Pancreas (tissue), 10 donors: ENCODE results near the gene TIPARP. TPM values are rescaled to one million over a fixed set of nuclear protein-coding genes. Genes with fewer than 3 reads are reported as not detected.

ENCODE experiments used
- ATAC-seq, 4 donors: fragments of 200-7000 bp; cut with Tn5 transposase; one replicate each; pipeline versions ENCODE4 v1.8.0 to v1.9.1; 2020; ENCODE audit warnings: mild to moderate bottlenecking in 4 of 4, moderate library complexity in 4 of 4
- DNase-seq, 6 donors: peaks; one replicate each; pipeline ENCODE4 v3.0.0-alpha.2; 2020
- FAIRE-seq: peaks from 2 replicates; lab custom pipeline; 2012; peaks lifted over from hg19 to GRCh38; lab: Jason Lieb, UNC
- H3K27ac ChIP-seq, 4 donors: fragments of 200-600 bp; sonication (generic); 1 replicate in 3 of 4; 2 replicates in 1 of 4; pipeline versions ENCODE4 v1.5.0 to v1.8.0; 2020
- H3K27me3 ChIP-seq, 4 donors: fragments of 200-600 bp; one replicate each; pipeline ENCODE4 v1.8.0; 2021
- H3K36me3 ChIP-seq, 3 donors: fragments of 200-600 bp; sonication (generic) in 1 of 3; one replicate each; pipeline versions ENCODE4 v1.5.0 to v1.8.0; 2020 to 2021
- H3K4me1 ChIP-seq, 3 donors: fragments of 200-600 bp; one replicate each; pipeline ENCODE4 v1.8.0; 2021
- H3K4me3 ChIP-seq, 4 donors: fragments of 200-600 bp; sonication (generic) in 2 of 4; one replicate each; pipeline versions ENCODE4 v1.5.0 to v1.8.0; 2020 to 2021
- H3K9me3 ChIP-seq, 4 donors: fragments of 200-600 bp; one replicate each; pipeline ENCODE4 v1.8.0; 2021
- CTCF ChIP-seq, 4 donors: fragments of 200-600 bp; sonication (generic) in 3 of 4; IDR thresholded peaks; one replicate each; pipeline versions ENCODE4 v1.5.0 to v1.8.0; 2021; ENCODE audit warnings: antibody characterized with exemption in 4 of 4
- WGBS, 2 donors: extraction: QIAGEN DNeasy Blood & Tissue Kit; methylation state at CpG; one replicate each; pipeline ENCODE4 v1.1.7; 2013; 5-methylcytosine and 5-hydroxymethylcytosine counted together
- intact Hi-C, 3 donors: fragments of 100-400 bp; cut with DNase I; formaldehyde crosslinking; loops; one replicate each; pipeline versions ENCODE4 v1.11.1 to v1.14.2; 2022
- polyA plus RNA-seq, 2 donors: library from polyadenylated mRNA; stranded (reverse); fragments of 200-250 nt; gene quantifications; one replicate each; pipeline ENCODE4 v1.2.3, GENCODE V29; 2013
- total RNA-seq, 6 donors: library from RNA; stranded (reverse); fragmentation: NEBNext Ultra II Directional in 4 of 6; extraction: Animal tissue kit (Norgen Biotek cat#: 25700) in 4 of 6; gene quantifications; one replicate each; pipeline versions ENCODE4 v1.2.1 to v1.2.4, GENCODE V29; 2021 to 2023
- donor health status: healthy with polysubstance abuse.
- donor health status: DM: no; HTN: no; CAD: no; lungs with moderate emphysema.
- donor health status: DM: no; HTN: no; CAD: no.
- donor health status: control.
- donor health status: control.
- donor health status: Bipolar disorder and iron deficiency.
- donor health status: DM: yes; HTN: yes; CAD: no.
- donor health status: DM: no; HTN: no; CAD: no.
- donor health status: DM: no; HTN: no; CAD: no.
- donor health status: DM: yes; HTN: yes; CAD: no.

The TIPARP gene
- total and polyA plus RNA-seq, 8 donors = 6.0 to 15.0 (median 10.1) TPM

- TF ChIP-seq CTCF (IDR thresholded peaks at IDR 0.05) = no peak
- intact Hi-C loops = no loop called here
- no peak overlapping the region for H3K27ac ChIP-seq
- peaks cover 18 to 36% (median 26%) of the 10 kb centered on the region in 3 donors for H3K4me1 ChIP-seq
- peaks cover 0 to 27% (median 5%) of the 10 kb centered on the region in 3 donors for H3K36me3 ChIP-seq
- no peak overlapping the region for H3K4me3 ChIP-seq
- 79 to 87% methylated on average over 1 of the region's 1 CpG for WGBS, 2 donors
- H3K9me3 ChIP-seq = no peaks in the 10 kb centered on the region
- no peaks in the 10 kb centered on the region for H3K27me3 ChIP-seq
- DNase-seq = no peak
- FAIRE-seq = no peak
- ATAC-seq = peak in 1 of 4 donors; percentile 43
Measured at GRCh38 chr3:156691920-156692319, 17.5 kb downstream of the TIPARP start.

GRCh38 chr3:156693166-156693565, 18.8 kb downstream of the TIPARP start:
- intact Hi-C loops = no loop called here
- Histone ChIP-seq H3K27me3 (no peaks in the 10 kb centered on the region), H3K4me1 (peaks cover 16 to 27% (median 22%) of the 10 kb centered on the region in 3 donors), H3K4me3 (no peak overlapping the region), H3K36me3 (peaks cover 0 to 28% (median 5%) of the 10 kb centered on the region in 3 donors), H3K27ac (no peak overlapping the region), H3K9me3 (no peaks in the 10 kb centered on the region)
- ATAC-seq = no peak
- 66 to 82% methylated on average over 2 of the region's 2 CpGs for WGBS, 2 donors
- no peak for FAIRE-seq
- DNase-seq = no peak
- TF ChIP-seq CTCF (IDR thresholded peaks at IDR 0.05) = no peak

GRCh38 chr3:156694536-156694935, 20.1 kb downstream of the TIPARP start:
- ATAC-seq (no peak), FAIRE-seq (no peak), DNase-seq (no peak)
- TF ChIP-seq CTCF (IDR thresholded peaks at IDR 0.05) = no peak
- H3K4me1 ChIP-seq = peaks cover 16 to 22% (median 20%) of the 10 kb centered on the region in 3 donors
- no peaks in the 10 kb centered on the region for H3K9me3 ChIP-seq
- no peak overlapping the region for H3K4me3 ChIP-seq
- no peaks in the 10 kb centered on the region for H3K27me3 ChIP-seq
- peaks cover 0 to 34% (median 5%) of the 10 kb centered on the region in 3 donors for H3K36me3 ChIP-seq
- intact Hi-C loops = no loop called here
- no peak overlapping the region for H3K27ac ChIP-seq

GRCh38 chr3:156702367-156702766, 28.0 kb downstream of the TIPARP start:
- Histone ChIP-seq H3K9me3 (no peaks in the 10 kb centered on the region), H3K27me3 (no peaks in the 10 kb centered on the region), H3K36me3 (peaks cover 3 to 29% (median 14%) of the 10 kb centered on the region in 3 donors), H3K4me1 (peaks cover 0 to 13% (median 0%) of the 10 kb centered on the region in 3 donors), H3K4me3 (no peak overlapping the region), H3K27ac (no peak overlapping the region)
- DNase-seq (no peak), ATAC-seq (peak in 3 of 4 donors; percentile 51 to 77 (median 61)), FAIRE-seq (no peak)
- TF ChIP-seq CTCF (IDR thresholded peaks at IDR 0.05) = no peak
- WGBS, 2 donors = 74 to 80% methylated on average over 1 of the region's 1 CpG
- intact Hi-C loops = no loop called here

- no peak for FAIRE-seq
- H3K27ac ChIP-seq = no peak overlapping the region
- intact Hi-C loops = no loop called here
Measured at GRCh38 chr3:156704370-156705036, 30.1 kb downstream of the TIPARP start.

More at GRCh38 chr3:156704370-156705036, 30.1 kb downstream of the TIPARP start:
- 89 to 93% methylated on average over 4 of the region's 4 CpGs for WGBS, 2 donors
- peaks cover 3 to 22% (median 14%) of the 10 kb centered on the region in 3 donors for H3K36me3 ChIP-seq
- peaks cover 0 to 13% (median 0%) of the 10 kb centered on the region in 3 donors for H3K4me1 ChIP-seq
- DNase-seq (no peak), ATAC-seq (no peak)
- H3K4me3 ChIP-seq = no peak overlapping the region
- H3K27me3 ChIP-seq = no peaks in the 10 kb centered on the region
- TF ChIP-seq CTCF (IDR thresholded peaks at IDR 0.05) = no peak
- no peaks in the 10 kb centered on the region for H3K9me3 ChIP-seq
